Posterior vena cava (tissue), 2 donors: Measurements from ENCODE around the gene PDIA2. TPM values are rescaled to one million over a fixed set of nuclear protein-coding genes. Genes with fewer than 3 reads are reported as not detected.
"Not testable (repeated sequence)": the region's sequence is repeated elsewhere in the genome, so short reads cannot be mapped to it uniquely, and the experiment has no call there.

Source experiments
- DNase-seq: peaks from one replicate; pipeline ENCODE4 v3.0.0-alpha.2; 2020; ENCODE audit warnings: low spot score
- intact Hi-C, 2 donors: fragments of 100-400 bp; cut with DNase I; formaldehyde crosslinking; loops; one replicate each; pipeline versions ENCODE4 v1.14.1 to v1.14.2; 2022 to 2023
- long read RNA-seq, 2 donors: library from polyadenylated mRNA; unstranded; transcript quantifications; one replicate each; pipeline ENCODE4 v2.0.0, GENCODE V29; 2020 to 2021
- total RNA-seq, 2 donors: library from RNA; stranded (reverse); fragmentation: NEBNext Ultra II Directional; extraction: Animal tissue kit (Norgen Biotek cat#: 25700); gene quantifications; one replicate each; pipeline ENCODE4 v1.2.1, GENCODE V29; 2021
- donor health status: DM: yes; HTN: yes; CAD: no.
- donor health status: DM: yes; HTN: yes; CAD: no.

Gene PDIA2
- total RNA-seq = under 1 TPM; 0.86 to 0.88 TPM
- long read RNA-seq, donor 1, partial matches to known transcripts = 0 of 1 reads
- long read RNA-seq, donor 1, other reads (novel, unspliced or antisense) = 1 of 1 reads
- long read RNA-seq, donor 2 = 0 reads

GRCh38 chr16:283033-283805 is at the start of gene PDIA2:
Gene PDIA2, plus strand, starts transcription at chr16:283164. Its CDS starts 6 bp downstream, at chr16:283170.
- DNase-seq = no peak
- intact Hi-C loops = no loop called here

- peak; percentile 98 for DNase-seq
These were observed 48.3 kb upstream of the PDIA2 start, which contains the start of gene FAM234A for GRCh38 chr16:234468-235305. Gene FAM234A, plus strand, starts transcription at chr16:234821. Its CDS starts 19,593 bp downstream, at chr16:254414.

GRCh38 chr16:239948-240277 is 43.1 kb upstream of the PDIA2 start:
- intact Hi-C loops = no loop called here
- DNase-seq = no peak

More at GRCh38 chr16:234468-235305, 48.3 kb upstream of the PDIA2 start, which contains the start of gene FAM234A:
- intact Hi-C loops = no loop called here

GRCh38 chr16:240559-240958 is 42.4 kb upstream of the PDIA2 start:
- intact Hi-C loops = no loop called here
- DNase-seq = no peak

- no peak for DNase-seq
- intact Hi-C loops = no loop called here
These were observed 40.7 kb upstream of the PDIA2 start for GRCh38 chr16:242281-242680.

GRCh38 chr16:243348-243747 is 39.6 kb upstream of the PDIA2 start:
- DNase-seq = no peak
- intact Hi-C loops = no loop called here

GRCh38 chr16:245105-245504 is 37.9 kb upstream of the PDIA2 start:
- intact Hi-C loops = no loop called here

GRCh38 chr16:247027-247426 is 35.9 kb upstream of the PDIA2 start:
- no peak for DNase-seq
- intact Hi-C loops = no loop called here

More at GRCh38 chr16:245105-245504, 37.9 kb upstream of the PDIA2 start:
- no peak for DNase-seq

GRCh38 chr16:249431-249830 is 33.5 kb upstream of the PDIA2 start:
- DNase-seq = no peak
- intact Hi-C loops = no loop called here

GRCh38 chr16:252366-253337 is 30.3 kb upstream of the PDIA2 start:
- no peak for DNase-seq
- intact Hi-C loops = no loop called here

- no peak for DNase-seq
- intact Hi-C loops = no loop called here
These were observed 29.1 kb upstream of the PDIA2 start for GRCh38 chr16:253833-254232.

- intact Hi-C loops = no loop called here
- DNase-seq = no peak
These were observed 28.5 kb upstream of the PDIA2 start for GRCh38 chr16:254461-254860.

GRCh38 chr16:255183-255582 is 27.8 kb upstream of the PDIA2 start:
- intact Hi-C loops = no loop called here
- DNase-seq = no peak

GRCh38 chr16:258091-258490 is 24.9 kb upstream of the PDIA2 start:
- intact Hi-C loops, DNase-seq: not testable (repeated sequence)

- intact Hi-C loops = no loop called here
- no peak for DNase-seq
These were observed 23.7 kb upstream of the PDIA2 start for GRCh38 chr16:259226-259625.

GRCh38 chr16:259814-260253 is 23.1 kb upstream of the PDIA2 start:
- intact Hi-C loops = no loop called here
- DNase-seq = no peak

GRCh38 chr16:260326-260725 is 22.6 kb upstream of the PDIA2 start:
- intact Hi-C loops = no loop called here
- DNase-seq = no peak

- intact Hi-C loops = no loop called here
- DNase-seq = no peak
These were observed 21.8 kb upstream of the PDIA2 start for GRCh38 chr16:261031-261691.
